ENCODE results near the gene BAZ1B. TPM values are rescaled to one million over a fixed set of nuclear protein-coding genes. Genes with fewer than 3 reads are reported as not detected.

BAZ1B gene
- total and polyA plus RNA-seq, 9 of the 15 experiments (the other 6 are each of a cell fraction or from before 2014, with no cell fraction given): 15.0 to 134 (median 79.5) TPM

GRCh38 chr7:73522105-73522872 is at the start of gene BAZ1B (continued):
- TF ChIP-seq HDAC8 (tag; IDR thresholded peaks at IDR 0.05): peak; percentile 80; the same call in 1 of the 2 replicates
- TF ChIP-seq CC2D1A (IDR thresholded peaks at IDR 0.05): no peak
- no peak for TF ChIP-seq SMAD2 (IDR thresholded peaks at IDR 0.05; ENCODE audit: low read depth, low read length)
- no peak for TF ChIP-seq ZNF174 (CRISPR knock-in tag; IDR thresholded peaks at IDR 0.05)
- no peak for TF ChIP-seq ARID3A (IDR thresholded peaks at IDR 0.05; ENCODE audit: borderline replicate concordance, low read depth, low read length)
- peak; percentile 89 to 90 for TF ChIP-seq NRF1 (conservative IDR thresholded peaks at IDR 0.05 in 1 of 2, IDR thresholded peaks at IDR 0.05 in 1 of 2)
- TF ChIP-seq KDM1A (IDR thresholded peaks at IDR 0.05): 0 out of 4 replicates have a peak, but pooled peaks of 1 of the 2 experiments have one; percentile 70
- no peak for TF ChIP-seq NFATC3 (IDR thresholded peaks at IDR 0.05)
- no peak for TF ChIP-seq SRSF7 (optimal IDR thresholded peaks at IDR 0.05; ENCODE audit: low read depth, low read length)
- TF ChIP-seq DPF2 (IDR thresholded peaks at IDR 0.05): peak; percentile 75
- no peak for TF ChIP-seq PHB (CRISPR knock-in tag; IDR thresholded peaks at IDR 0.05)
- peak; percentile 85 for TF ChIP-seq TAF9B (IDR thresholded peaks at IDR 0.05; ENCODE audit: partially characterized antibody)
- peak; percentile 77 for TF ChIP-seq HDAC3 (IDR thresholded peaks at IDR 0.05; ENCODE audit: borderline replicate concordance, partially characterized antibody)
- TF ChIP-seq PBX2 (CRISPR knock-in tag; IDR thresholded peaks at IDR 0.05; ENCODE audit: low read depth): peak; percentile 91
- peak; percentile 99 for TF ChIP-seq PBX2 (tag; conservative IDR thresholded peaks at IDR 0.05; ENCODE audit: low read depth)
- no peak for TF ChIP-seq TCFL5 (CRISPR knock-in tag; conservative IDR thresholded peaks at IDR 0.05)
- TF ChIP-seq ZFP30 (CRISPR knock-in tag; IDR thresholded peaks at IDR 0.05; ENCODE audit: borderline replicate concordance): no peak
- peak; percentile 81 for TF ChIP-seq ETV5 (CRISPR knock-in tag; IDR thresholded peaks at IDR 0.05; ENCODE audit: low read depth)
- TF ChIP-seq U2AF1 (optimal IDR thresholded peaks at IDR 0.05; ENCODE audit: low read depth, low read length): peak; percentile 34
- TF ChIP-seq ID3 (CRISPR knock-in tag; IDR thresholded peaks at IDR 0.05): no peak
- TF ChIP-seq ID3 (tag; IDR thresholded peaks at IDR 0.05): peak; percentile 86; the same call in 1 of the 2 replicates
- no peak; the same call in 1 of the 2 replicates for TF ChIP-seq SREBF1 (IDR thresholded peaks at IDR 0.05; ENCODE audit: borderline replicate concordance, low read depth, low read length)
- no peak; the same call in 1 of the 2 replicates for TF ChIP-seq STAT5A (IDR thresholded peaks at IDR 0.05; ENCODE audit: borderline replicate concordance, low read length)
- TF ChIP-seq HDAC2 (IDR thresholded peaks at IDR 0.05): peak; percentile 75; the same call in 1 of the 2 replicates
